Measurements from ENCODE around the gene SPHK2.

Gene SPHK2

GRCh38 chr19:48603850-48604249 is 15.5 kb upstream of the SPHK2 start:
- DNase-seq = no peak

- no peak for DNase-seq
These were observed 12.6 kb upstream of the SPHK2 start, which contains the start of gene SPACA4 for GRCh38 chr19:48606463-48607358. Gene SPACA4 (plus strand): TSS chr19:48606742. CDS start chr19:48606979, 237 bp downstream.

- DNase-seq = no peak
These were observed 11.9 kb upstream of the SPHK2 start for GRCh38 chr19:48607359-48607755.

- peak; percentile 14 to 49 for DNase-seq
These were observed 10.5 kb upstream of the SPHK2 start for GRCh38 chr19:48608798-48609263.

- DNase-seq = no peak
These were observed 9.7 kb upstream of the SPHK2 start for GRCh38 chr19:48609571-48610108.

GRCh38 chr19:48611872-48612271 is 7.4 kb upstream of the SPHK2 start:
- DNase-seq = no peak

- no peak for DNase-seq
These were observed 6.1 kb upstream of the SPHK2 start for GRCh38 chr19:48613024-48613851.

- no peak for DNase-seq
These were observed 5.4 kb upstream of the SPHK2 start for GRCh38 chr19:48613852-48614435.

GRCh38 chr19:48614436-48615230 is 4.7 kb upstream of the SPHK2 start, which contains the start of gene FAM83E:
Gene FAM83E (minus strand): TSS chr19:48615076. CDS start chr19:48613372, 1,704 bp downstream.
- no peak for DNase-seq

GRCh38 chr19:48615231-48616040 is 3.9 kb upstream of the SPHK2 start:
- no peak for DNase-seq

GRCh38 chr19:48616041-48616436 is 3.3 kb upstream of the SPHK2 start:
- no peak for DNase-seq

GRCh38 chr19:48616491-48617056 is 2.7 kb upstream of the SPHK2 start:
- DNase-seq = no peak

- DNase-seq = no peak
These were observed 2.0 kb upstream of the SPHK2 start for GRCh38 chr19:48617146-48617937.

GRCh38 chr19:48618278-48618915 is 909 bp upstream of the SPHK2 start:
- no peak for DNase-seq

GRCh38 chr19:48619692-48620585 is 633 bp downstream of the SPHK2 start:
- no peak for DNase-seq

- DNase-seq = no peak
These were observed 4.3 kb downstream of the SPHK2 start for GRCh38 chr19:48623556-48624066.

- peak; percentile 72 to 91 for DNase-seq
These were observed 4.8 kb downstream of the SPHK2 start for GRCh38 chr19:48624067-48624594.
